Inflammatory macrophage (primary cell): ENCODE measurements around the gene STRBP.
"Not testable (repeated sequence)": the region's sequence is repeated elsewhere in the genome, so short reads cannot be mapped to it uniquely, and the experiment has no call there.

Source experiments
- DNase-seq, 2 donors: peaks; one replicate each; pipeline ENCODE4 v3.0.0-alpha.2; 2020 to 2022

The STRBP gene

DNA sequence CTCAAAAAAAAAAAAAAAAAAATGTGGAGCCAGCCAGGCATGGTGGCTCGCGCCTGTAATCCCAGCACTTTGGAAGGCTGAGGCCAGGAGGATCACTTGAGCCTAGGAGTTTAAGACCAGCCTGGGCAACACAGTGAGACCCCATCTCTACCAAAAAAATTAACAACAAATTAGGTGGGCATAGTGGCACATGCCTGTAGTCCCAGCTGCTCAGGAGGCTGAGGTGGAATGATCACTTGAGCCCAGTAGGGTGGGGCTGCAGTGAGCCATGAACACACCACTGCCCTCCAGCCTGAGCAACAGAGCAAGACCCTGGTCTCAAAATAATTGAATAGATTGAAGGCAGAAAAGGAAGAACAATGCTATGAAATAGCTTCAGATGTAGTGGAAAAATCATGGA, 82.4 kb downstream of the STRBP start:
- DNase-seq: not testable (repeated sequence)

DNA sequence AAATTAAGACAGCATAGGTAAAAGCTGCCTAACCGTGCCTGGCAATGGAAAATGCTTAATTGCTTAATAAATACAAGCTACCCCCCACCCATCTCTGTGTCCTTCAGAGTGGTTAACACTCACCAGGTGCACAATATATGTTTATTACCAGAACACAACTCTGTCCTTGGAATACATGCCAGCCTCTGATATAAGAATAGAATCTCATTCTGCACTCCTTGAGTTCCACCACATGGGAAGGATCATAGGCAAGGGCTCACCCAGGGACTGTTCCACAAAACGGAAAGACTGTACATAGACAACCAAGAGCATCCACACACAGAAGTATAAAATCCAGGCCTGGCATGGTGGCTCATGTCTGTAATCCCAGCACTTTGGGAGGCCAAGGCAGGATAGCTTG, 91.4 kb downstream of the STRBP start:
- DNase-seq: no peak

DNA sequence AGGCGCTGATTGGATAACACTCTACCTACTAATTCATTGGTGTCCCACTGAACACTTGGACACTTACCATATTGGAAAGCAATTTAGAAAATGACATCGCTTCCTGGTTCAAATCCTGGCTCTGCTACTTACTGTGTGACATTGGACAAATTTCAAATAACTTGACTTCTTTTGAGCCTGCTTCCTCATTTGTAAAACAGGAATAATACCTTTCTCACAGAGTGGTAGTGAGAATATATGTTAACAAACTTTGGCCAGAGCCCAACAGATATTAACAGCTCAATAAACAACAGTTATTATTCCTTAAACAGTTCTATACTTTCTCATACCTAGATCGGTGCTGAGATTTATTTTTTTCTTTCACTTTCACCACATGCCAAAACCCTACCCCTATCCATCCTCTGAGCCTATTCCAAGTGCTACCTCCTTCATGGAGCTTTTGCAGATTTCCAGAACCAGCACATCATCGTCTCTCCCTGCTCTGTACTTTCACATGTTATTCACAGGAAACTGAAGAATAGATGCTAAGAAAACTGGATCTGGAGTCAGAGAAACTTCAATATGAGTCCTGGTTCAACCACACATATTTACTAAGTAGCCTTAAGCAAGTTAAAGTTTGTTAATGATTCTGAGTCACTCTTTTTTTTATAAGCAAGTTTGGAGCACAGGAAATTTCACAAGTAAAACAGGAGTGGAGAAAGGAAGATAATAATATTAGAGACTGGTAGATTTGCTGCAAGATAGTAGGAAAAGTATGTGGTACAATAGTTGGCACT, 92.3 kb downstream of the STRBP start:
- no peak for DNase-seq

DNA sequence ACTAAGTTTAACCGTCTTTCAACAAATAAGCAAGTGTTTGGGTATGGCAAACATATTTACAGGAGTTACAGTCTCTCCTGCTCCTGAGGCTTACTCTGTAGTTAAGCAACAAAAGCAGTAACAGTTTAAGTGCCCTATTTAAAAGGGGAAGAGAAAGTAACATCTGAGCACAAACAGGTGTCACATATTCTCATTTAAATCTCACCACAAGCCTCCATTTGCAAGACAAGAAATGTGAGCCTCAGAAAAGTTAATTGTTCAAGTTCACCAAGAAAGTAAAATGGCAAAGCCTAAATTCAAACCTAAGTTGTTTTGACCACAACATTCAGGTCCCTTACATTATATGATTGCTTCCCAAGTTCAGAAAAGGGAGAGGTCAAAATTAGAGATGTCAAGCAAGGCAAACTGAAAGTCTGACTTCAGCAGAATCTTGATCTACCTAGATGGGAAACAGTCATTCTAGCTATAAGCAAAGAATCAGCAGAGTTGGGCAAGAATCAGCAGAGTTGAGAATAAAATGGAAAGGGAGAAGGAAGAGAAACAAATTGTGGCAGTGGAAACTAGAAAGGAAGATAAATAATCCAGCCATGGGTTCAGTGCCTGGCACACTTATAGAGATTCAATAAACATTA, 93.4 kb downstream of the STRBP start:
- DNase-seq: no peak

DNA sequence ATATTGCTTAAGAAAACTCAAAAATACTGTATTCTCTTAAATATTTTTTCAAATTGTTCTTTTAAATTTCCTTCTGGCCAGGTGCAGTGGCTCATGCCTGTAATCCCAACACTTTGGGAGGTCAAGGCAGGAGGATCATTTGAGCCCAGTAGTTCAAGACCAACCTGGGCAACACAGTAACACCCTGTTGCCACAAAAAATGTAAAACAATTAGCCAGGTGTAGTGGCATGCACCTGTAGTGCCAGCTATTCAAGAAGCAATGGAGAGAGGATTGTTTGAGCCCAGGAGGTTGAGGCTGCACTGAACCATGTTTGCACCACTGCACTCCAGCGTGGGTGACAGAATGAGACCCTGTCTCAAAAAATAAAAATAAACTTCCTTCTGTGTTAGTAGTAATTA, 94.3 kb downstream of the STRBP start:
- DNase-seq: no peak

DNA sequence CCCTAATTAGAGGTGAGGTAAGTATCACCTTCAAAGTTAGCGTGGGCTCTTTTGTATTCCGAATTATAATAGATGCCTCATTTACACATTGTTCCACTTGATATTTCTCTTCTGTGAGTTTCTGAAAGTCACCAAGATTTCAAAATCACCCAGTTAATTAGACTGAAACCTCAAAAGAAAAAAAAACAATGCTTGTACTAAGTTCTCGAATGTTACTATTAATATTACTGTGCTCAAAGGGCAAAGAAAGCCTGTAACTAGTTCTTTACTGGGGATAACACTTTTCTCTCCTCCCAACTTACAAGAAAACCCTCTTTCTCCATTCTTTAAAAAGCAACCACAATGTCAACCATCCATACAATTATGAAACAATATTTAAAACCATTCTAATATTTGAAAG, 98.5 kb downstream of the STRBP start:
- no peak for DNase-seq

DNA sequence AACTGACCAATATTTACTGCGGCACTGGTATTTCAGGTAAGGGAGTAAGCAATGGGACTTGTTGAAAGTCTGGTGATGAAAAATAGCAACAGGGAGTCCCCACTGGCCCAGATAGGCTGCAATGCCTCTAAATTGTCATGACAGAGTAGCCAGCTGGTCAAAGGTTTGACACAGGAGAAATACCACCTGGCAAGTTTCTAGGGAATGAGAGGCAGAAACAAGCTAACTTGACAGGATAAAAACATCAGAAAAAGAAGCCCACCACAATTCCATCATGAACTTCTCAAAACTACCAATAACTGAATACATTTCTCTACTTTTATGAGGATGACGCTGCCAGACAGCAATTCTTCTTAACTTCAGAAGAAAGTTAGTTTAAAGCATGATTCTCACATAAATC, 99.8 kb downstream of the STRBP start:
- DNase-seq: no peak

DNA sequence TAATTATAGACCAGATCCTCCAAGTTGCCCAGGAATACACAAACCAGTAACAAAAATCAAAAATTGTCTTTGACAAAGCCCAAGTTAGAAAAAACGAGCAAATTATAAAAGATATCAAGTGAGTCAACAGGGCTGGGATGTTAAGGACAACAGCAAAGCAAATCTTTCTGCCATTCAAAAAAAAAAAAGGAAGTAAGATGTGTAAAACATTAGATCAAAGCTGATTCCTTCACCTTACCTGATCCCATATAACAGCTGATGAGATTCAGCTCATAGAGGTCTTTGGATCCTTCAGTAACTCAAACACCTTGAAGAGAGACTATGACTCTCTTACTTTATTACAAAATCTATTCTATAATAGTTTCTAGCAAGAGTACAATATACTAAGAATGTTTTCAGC, 100.9 kb downstream of the STRBP start:
- no peak for DNase-seq

DNA sequence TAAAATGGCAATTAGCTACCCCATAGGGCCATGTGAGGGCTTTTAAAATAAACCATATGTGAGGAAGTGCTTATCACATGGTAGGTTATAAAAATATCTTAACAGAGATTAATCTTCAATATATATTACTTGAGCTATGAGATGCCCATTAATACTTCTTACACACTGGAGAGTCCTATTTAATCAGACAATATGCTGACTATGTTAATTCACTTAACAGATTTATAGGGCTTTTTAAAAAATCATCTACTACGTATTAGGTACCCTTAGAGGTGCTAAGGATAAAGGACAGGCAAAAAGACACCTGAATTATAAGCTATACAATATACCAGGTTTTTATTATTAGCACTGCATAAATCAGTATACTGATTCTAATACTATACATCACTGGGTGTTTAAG, 102.6 kb downstream of the STRBP start:
- DNase-seq: no peak

DNA sequence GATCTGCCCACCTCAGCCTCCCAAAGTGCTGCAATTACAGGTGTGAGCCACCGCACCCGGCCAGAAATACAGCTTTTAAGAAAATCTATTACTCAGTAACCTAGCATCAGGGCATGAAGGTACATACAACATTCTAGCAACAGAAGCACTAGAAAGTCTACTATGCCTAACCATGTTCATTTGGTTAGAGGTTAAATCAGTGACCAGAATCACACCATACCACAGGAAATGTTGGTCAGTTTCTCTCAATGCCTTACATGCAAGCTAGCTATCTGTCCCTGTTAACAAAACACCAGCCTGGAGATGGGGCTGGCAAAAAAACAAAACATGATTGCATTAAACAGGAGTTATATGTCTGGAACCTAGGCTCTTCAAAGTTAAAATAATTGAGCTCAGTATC, 104.1 kb downstream of the STRBP start:
- no peak for DNase-seq

DNA sequence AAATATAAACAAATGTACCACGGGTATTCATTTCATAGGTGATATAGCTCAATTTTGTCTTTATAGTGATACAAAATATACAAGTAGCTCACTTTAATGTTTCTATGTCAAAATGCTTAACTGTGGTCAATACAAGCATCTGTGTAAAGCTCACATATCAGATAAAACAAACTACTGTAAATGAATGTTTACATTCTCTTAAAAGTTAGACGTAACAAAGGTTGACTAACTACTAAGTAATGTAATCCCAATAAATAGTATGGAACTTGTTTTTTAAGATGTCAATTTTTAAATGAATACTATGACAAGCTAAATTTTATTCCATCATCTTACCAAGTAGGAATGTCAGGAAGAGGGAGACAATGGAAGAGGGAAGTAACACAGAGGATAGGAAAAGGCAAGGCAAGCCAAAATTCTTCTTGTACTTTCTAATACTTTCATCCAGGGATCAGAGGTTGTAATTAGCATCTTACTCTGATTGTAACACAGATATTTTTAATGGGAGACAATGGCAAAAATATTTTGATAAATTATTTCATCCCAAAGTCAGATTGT, 105.5 kb downstream of the STRBP start:
- DNase-seq: no peak

DNA sequence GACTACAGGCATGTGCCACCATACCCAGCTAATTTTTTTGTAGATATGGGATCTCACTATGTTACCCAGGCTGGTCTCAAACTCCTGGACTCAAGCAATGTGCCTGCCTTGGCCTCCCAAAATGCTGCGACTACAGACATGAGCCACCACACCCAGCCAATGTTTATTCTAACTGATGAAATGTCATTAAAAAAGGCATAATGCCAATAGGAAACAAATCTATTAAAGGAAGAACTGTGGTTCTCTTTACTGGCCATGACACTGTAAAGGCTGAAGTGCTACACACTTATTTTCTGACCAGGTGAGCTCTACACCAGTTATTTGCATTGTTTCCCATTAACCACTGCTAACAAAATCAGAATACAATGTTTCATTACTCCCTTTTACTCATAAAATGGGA, 106.0 kb downstream of the STRBP start:
- no peak for DNase-seq

DNA sequence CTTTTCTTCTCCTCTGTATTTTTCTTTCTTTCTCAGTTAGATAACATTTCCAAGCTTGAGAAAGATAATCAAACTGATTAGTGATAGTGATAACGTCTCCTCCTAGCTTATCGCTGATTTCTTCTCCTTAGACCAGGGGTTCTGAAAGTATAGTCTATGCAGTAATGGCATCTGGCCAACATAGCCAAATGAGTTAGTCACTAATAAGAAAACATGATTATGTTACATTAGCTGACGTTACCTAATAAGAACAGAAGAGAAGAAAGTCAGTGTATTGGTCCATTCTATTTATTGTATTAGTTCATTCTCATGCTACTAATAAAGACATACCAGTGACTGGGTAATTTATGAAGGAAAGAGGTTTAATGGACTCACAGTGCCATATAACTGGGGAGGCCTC, 111.2 kb downstream of the STRBP start:
- DNase-seq: no peak

DNA sequence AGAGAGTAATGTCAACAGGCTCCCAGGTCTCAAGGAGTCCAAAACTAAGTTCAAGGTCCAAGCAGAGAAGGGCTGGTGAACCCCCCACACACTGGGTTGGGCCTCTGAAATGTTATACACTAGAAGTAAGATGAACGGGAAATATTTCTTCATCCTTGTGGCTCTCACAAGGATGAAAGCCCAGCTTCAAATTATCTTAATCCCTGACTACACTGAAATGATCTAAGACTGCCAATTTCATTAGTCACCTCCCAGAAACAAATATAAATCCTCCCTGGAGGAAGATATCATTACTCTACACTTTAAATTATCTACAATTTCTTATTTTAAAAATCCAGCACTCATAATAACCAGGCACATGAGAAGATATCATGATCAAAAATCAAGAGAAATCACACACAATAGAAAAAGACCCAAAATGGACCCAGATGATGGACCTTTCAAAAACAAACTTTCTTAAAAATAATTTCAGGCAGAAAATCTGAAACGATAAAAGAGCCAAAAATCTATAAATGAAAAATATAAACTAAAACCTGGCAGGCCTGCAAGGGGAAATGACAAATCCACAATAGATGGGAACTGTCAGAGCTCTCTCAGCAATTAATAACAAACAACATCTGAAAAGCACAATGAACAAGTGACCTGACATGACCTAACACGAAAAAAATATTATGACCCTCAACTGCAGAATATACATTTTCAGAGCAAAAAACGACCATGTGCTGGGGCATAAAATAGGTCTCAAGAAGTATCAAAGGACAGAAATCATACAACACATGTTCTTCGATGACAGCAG, 117.5 kb downstream of the STRBP start:
- DNase-seq: no peak

DNA sequence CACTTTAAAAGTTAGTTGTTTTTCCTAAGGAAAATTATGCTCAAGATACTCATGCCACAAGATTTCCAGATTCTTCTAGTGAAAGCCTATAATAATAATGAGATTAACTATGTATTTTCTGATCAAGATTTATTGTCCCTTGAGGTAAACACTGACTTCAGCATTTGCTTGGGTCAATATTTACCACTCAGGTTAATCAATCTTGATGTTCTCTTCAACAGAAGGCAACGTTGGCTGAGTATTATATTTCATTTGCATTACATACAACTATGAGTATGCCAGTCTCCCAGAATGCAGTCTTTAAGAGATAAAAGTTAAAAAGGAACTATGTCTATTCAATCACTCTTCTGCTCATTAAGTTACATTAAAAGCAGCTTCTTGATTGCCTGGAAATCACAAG, 119.3 kb downstream of the STRBP start:
- DNase-seq: no peak

DNA sequence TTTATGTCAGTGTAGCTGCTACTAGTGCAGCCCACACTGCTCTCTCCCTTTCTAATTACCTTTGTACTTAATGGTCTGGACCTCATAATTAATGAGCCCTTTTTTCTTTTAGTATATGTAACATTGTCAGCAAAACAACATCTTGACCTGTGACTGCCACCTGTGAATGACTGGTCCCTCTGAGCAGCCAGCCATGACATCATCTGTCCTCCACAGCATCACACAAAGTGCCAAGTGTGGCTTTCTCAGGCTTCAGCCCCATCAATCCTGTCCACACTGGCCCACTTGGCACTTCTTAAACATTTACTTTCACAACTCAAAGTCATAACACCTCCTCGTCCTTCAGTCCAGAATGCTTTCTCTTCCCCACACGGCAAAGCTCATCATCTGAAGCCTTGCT, 130.2 kb downstream of the STRBP start:
- DNase-seq: no peak

DNA sequence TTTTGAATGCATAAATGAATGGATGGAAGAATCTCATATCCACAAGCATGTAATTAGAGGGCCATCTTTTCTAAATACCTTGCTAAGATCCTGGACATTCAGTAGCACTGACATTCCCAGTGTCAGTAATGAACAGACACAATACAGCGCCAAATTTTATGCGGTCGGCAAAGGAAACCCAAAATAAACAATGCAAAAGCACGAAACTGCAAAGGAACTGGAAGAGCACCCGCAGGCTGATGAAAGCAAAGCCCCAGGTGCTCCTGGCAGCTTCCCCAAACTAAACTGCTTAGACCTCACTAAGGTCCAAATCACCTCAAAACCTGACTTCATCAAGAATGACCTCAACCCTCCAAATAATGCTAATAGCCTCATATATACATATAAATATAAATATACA, 133.0 kb downstream of the STRBP start:
- DNase-seq: no peak

DNA sequence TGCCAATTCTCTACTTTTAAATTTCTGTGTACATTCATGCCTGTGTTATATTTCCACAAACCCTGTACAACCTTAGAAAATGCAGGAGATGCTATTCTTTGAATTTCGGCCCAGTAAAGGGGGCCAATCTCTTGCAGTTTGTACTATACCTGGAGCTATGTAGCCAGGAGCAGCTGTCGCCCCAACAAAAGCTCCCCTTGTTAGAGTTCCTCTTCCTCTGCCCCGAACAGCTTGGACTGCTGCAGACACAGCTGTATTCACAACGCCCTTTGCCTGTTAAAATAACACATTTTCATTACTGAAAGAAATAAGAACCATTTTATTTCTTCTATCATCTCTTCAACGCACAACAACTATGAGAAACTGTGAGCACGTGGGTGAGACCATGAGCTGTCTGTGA, 135.7 kb downstream of the STRBP start:
- no peak for DNase-seq

DNA sequence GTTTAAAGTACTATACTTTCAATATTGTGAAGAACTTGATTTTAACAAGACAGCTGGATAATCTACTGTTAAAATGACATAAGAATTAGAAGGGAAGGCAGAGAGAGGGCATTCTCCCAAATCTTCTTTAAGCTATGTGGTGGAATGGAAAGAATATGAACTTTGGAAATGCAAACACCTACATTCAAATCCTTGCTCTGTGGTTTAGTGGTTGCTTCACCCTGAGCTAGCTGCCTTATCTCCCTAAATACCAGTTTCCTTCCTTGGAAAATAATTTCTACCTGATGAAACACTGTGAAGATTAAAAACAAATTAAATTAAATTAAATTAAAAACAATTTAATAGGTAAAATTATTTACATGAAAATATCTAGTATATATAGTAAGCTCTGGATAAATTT, 136.4 kb downstream of the STRBP start:
- no peak for DNase-seq

DNA sequence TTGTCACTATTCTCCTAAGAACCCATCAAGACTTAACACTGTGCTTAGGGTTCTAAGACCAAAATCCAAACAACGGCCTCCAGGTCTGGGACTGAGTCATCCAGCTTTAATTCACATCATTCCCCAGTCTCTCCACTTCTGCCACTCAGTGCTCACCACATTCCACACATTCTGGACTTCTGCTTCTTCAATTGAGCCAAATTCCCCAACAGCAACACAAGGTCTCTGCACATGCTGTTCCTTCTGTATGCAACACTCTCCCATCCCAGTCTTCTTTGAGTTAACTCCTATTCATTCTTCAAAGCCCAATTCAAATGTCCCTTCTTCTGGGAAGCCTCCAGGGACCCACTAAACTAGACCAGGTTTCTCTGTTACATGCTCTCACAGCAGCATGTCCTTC, 137.1 kb downstream of the STRBP start:
- DNase-seq: no peak

DNA sequence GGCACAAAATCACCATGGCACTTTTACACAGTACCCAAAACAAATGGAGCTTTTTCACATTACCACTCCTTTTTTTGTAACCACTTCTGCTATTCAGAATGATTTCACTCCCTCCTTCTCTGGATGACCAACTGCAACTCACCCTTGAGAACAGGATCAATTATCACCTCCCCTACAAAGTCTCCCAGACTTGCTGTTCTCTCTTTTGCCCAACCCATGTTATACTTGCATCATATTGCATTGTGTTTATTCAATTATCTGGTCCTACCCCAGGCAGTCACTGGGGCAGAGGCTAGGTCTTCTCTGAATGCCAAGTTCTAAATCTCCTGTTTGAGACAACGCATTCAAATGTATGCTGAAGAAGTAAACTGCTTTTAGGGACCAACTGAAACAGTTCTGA, 139.0 kb downstream of the STRBP start:
- peak in 1 of 2 donors; percentile 7 for DNase-seq

DNA sequence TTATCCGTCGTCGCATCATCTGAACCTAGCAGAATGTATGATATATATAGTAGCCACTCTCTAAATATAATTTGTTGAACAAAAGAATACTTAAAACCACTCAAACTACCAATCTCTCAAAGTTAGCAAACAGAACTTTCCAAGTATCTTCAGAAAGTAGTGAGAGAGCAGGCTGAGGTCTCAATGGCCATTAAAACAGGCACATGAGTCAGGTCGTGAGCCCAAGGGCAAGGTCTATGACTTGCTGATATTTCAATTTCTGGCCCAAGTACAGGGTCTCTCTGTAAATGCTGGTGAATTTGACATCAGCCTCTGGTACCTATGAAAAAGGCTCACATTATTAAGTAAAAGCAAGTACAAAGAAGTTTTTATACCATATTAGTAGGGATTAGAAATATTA, 139.8 kb downstream of the STRBP start:
- DNase-seq: no peak

DNA sequence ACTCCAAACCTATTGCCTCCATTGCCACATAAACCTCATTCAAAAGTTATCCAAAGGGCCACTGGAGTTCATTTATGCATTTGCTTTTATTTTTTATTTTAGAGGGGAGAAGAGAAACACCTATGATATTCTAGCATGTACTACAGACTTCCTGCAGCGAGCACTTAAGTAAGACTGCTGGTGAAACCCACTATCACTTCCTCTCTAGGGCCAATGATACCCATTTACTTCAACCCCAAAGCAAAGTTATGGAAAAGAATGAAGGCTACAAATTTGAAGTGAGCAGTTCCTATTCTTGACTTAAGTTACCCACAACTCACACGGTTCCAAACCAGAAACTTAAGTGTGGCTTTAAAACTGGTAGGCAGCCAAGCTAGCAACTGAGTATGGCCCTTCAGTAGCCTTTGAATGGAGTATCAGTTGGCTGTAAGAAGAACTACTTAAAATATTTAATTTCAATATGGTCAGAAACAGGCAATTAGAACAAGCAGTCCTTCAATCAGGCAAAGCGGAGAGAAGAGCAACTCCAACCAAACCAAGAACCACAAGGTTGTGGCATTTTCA, 140.8 kb downstream of the STRBP start:
- DNase-seq: no peak
